B cell (primary cell): Measurements from ENCODE around the gene ZC2HC1B.

Experiments used
- CTCF ChIP-seq: fragments of 200-600 bp; IDR thresholded peaks from one replicate; pipeline ENCODE4 v1.8.0; 2022; ENCODE audit warnings: antibody characterized with exemption, mild to moderate bottlenecking
- EZH2 ChIP-seq: IDR thresholded peaks from 2 replicates; pipeline ENCODE4 v1.6.1; 2012; ENCODE audit warnings: borderline replicate concordance, low read depth, mild to moderate bottlenecking, moderate library complexity, low read length; ENCODE audit not compliant: insufficient read depth, poor library complexity, severe bottlenecking

GRCh38 chr6:143949962-143950361 is 85.7 kb downstream of the ZC2HC1B start:
- TF ChIP-seq CTCF (no peak), EZH2 (no peak)
